Measurements from ENCODE around the gene PEMT. TPM values are rescaled to one million over a fixed set of nuclear protein-coding genes. Genes with fewer than 3 reads are reported as not detected.

PEMT gene
- total RNA-seq, 1 experiment from 2014 or later: 53.5 TPM

DNA sequence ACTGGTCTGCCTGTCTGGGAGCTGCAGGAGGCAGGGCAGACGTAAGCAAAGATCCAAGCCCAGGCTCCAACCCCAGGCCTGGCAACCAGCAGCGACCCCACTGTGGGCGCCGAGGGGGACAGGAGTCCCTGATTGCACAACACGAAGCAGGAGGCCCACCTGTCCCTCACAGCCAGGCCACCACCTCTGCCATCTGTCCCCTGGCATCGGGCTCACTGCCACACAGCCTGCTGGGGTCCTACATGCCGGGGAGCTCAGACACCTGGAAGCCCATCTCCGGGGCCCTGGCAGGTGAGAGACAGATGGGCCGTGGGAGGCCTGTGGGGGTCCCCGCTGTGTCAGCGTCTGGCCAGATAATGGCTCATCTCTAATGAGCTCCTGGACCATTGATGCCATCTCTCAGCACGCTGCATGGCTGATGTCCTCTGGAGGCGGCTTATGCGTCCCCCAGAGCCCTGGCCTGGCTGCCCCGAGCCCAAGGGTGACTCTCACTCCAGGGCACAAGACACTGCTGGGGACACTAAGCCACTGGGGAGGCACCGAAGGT is 84.0 kb downstream of the PEMT start:
- H3K36me3 ChIP-seq: no peaks in the 10 kb centered on the region
- H3K27me3 ChIP-seq: no peaks in the 10 kb centered on the region
- H3K4me3 ChIP-seq: no peak overlapping the region
- no peaks in the 10 kb centered on the region for H3K9me3 ChIP-seq
- no peak for DNase-seq

DNA sequence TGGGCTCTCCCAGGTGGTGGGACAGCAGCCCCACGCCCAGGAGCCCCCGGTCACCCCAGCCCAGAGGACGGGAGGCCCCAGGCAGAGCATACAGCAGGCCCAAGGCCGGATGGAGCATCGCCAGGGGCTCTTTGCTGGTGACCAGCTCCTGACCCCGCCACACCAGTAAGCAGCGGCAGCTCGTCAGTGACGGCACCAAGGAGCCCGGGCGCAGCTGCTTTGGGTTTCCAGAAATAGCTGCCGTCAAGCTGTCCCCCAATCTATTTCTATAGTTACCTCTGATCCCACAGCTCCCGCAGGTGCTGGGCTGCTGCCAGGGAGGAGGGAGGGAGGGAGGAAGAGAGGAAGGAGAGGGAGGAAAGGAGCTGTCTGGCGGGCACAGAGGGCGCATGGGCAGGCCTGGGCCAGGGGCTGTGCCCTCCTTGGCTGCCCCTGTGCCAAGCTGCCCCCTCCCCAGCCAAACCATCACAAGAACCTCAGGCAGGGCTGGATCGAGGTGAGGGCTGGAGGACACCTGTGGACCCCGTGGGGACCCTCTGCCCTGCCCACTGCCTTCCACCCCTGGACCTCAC is 84.5 kb downstream of the PEMT start:
- no peaks in the 10 kb centered on the region for H3K27me3 ChIP-seq
- no peaks in the 10 kb centered on the region for H3K9me3 ChIP-seq
- H3K36me3 ChIP-seq: no peaks in the 10 kb centered on the region
- DNase-seq: no peak
- H3K4me3 ChIP-seq: no peak overlapping the region

DNA sequence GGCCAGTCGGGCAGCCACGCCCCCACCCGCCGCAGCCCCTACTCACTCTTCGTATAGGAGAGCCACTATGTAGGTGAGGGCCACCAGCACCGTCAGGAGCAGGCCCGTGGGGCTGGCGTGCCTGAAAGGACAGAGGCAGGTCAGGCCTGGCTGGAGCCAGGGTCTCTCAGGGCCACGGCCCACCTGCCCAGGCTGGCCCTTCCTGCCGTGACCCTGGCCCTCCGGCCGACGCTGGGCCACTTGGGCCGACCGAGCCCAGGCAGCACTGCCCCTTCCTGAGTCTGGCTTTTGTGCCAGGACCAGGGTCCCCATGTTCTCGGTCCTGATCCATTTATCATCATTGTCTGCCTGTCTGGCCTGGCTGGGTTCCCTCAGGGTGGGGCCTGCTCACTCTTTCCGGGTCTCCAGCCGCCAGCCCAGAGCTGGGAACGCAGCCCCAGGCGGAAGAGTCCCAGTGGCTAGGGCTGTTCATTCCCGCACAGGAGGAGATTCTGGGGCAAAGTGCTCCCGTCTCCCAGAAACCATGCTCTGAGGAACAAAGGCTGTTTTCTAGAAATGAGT is 85.2 kb downstream of the PEMT start:
- Histone ChIP-seq H3K4me3 (no peak overlapping the region), H3K36me3 (no peaks in the 10 kb centered on the region), H3K27me3 (no peaks in the 10 kb centered on the region), H3K9me3 (no peaks in the 10 kb centered on the region)
- no peak for DNase-seq

DNA sequence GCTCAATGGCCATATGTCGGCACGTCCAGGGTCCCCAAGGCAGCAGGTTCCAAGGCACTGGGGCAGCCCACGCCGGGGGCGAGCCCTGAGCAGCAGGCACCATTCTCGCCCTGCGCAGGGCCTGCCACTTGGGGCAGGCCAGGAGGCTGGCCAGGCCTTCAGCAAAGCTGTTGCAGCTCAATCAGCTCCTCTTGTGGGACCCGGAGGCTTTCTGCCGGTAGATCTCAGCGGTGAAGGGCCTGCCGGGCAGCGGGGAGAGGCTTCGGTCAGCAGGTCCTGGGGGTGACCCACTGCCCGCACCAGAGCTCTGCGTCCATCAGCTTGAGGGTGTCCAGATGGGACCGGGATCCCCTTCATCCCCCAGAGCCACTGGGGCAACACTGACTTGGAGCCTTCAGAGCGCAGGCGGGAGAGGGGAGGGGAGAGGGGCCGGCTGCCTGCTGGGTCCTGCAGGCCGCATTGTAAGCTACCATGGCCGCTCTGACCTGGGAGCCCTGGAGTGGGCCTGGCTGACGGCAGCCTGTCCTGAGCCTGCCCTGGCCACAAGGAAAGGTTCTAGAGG is 85.8 kb downstream of the PEMT start:
- DNase-seq: no peak

DNA sequence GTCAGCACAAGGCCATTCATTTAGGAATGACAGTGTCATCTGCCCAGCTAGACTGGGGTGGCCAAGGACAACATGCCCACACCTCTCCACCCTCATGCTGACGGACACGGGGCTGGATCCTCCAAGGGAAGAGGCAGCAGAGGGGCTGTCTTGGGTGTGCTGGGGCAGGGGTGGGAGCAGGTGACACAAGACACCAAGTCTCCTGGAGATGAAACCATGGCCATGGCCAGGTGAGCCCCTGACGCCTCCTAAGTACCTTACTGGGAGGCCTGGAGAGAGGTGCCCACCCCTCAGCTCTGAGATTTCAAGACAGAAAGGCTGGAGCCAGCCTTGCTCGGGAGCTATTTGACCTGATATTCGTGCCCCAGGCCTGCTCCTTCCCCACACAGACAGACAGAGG is 86.4 kb downstream of the PEMT start:
- DNase-seq: no peak
- H3K36me3 ChIP-seq: no peaks in the 10 kb centered on the region
- H3K9me3 ChIP-seq: no peaks in the 10 kb centered on the region
- H3K4me3 ChIP-seq: no peak overlapping the region
- H3K27me3 ChIP-seq: no peaks in the 10 kb centered on the region

More for the DNA sequence above, 85.8 kb downstream of the PEMT start:
- Histone ChIP-seq H3K9me3 (no peaks in the 10 kb centered on the region), H3K36me3 (no peaks in the 10 kb centered on the region), H3K4me3 (no peak overlapping the region), H3K27me3 (no peaks in the 10 kb centered on the region)

GRCh38 chr17:17504341-17505140 is 87.0 kb downstream of the PEMT start:
- H3K9me3 ChIP-seq: no peaks in the 10 kb centered on the region
- no peak for DNase-seq

GRCh38 chr17:17503566-17504130 is 87.9 kb downstream of the PEMT start:
- Histone ChIP-seq H3K36me3 (no peaks in the 10 kb centered on the region), H3K27me3 (no peaks in the 10 kb centered on the region)

More at GRCh38 chr17:17504341-17505140, 87.0 kb downstream of the PEMT start:
- no peak overlapping the region for H3K4me3 ChIP-seq
- H3K27me3 ChIP-seq: no peaks in the 10 kb centered on the region
- H3K36me3 ChIP-seq: no peaks in the 10 kb centered on the region

DNA sequence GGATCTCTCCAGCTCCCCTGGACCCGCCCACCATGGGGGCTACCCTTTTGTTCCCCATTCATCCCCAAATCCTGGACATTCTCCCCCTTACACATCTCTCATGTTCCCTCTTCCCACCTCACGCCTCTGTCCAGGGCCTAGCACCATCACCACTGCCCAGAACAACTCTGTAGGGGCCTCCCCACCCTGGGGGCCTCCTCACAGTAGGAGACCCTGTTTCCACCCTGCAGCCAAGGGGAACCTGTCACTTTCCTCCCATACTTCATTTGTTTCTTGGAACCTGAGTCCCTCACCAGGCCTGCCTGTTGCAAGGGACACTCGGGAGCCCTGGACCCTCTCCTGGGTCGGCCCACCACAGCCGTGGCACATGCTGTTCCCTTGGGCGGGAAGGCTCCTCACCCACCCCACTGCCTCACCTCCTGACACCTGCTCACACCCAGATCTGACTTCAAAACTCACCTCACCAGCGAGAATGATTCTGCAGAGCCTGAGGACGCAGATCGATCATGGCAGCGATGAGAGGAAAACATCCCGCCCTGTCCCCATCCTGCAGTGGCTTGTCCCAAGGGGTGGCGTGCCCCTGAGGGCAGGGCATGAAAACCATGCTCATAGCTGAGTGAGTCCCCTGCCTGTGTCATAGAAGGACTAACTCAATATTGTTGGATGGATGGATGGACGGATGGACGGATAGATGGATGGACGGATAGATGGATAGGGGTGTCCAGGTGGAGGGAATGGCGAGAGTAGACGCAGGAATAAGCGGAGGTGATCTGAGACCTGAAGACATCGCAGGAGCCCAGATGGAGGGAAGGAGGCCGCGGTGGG is 88.6 kb downstream of the PEMT start:
- Histone ChIP-seq H3K9me3 (no peaks in the 10 kb centered on the region), H3K27me3 (no peaks in the 10 kb centered on the region), H3K36me3 (no peaks in the 10 kb centered on the region), H3K4me3 (no peak overlapping the region)
- DNase-seq: no peak

More at GRCh38 chr17:17503566-17504130, 87.9 kb downstream of the PEMT start:
- H3K4me3 ChIP-seq: no peak overlapping the region
- H3K9me3 ChIP-seq: no peaks in the 10 kb centered on the region
- no peak for DNase-seq

DNA sequence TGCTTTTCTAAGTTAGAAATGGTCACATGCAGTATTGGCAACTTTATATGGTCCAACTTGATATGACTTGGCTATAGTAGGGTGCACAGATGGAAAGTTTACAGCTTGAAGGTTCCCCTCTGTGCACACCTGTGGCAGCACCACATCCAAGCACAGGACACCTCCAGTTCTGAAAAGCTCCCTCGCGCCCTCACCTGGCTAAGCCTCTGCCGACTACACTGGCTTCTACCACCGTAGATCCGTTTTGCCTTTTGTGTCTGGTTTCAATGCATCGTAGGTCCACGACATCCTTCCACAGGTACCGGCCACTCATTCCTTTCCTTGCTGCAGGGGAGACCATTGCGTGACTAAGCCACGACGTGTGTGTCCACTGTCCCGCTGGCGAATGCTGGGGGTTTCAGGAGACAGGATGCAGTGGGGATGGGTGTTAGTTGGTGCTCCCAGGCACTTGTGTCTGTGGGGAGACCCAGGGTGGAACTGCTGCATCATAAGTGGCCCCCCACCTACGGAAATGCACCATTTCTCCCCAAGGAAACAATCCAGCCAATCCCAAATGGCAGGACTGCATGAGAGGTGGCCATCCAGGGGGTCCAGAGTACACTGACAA is 90.4 kb downstream of the PEMT start:
- H3K9me3 ChIP-seq: no peaks in the 10 kb centered on the region
- no peak for DNase-seq
- no peak overlapping the region for H3K4me3 ChIP-seq
- no peaks in the 10 kb centered on the region for H3K36me3 ChIP-seq
- H3K27me3 ChIP-seq: no peaks in the 10 kb centered on the region

GRCh38 chr17:17499402-17500145 is 91.9 kb downstream of the PEMT start:
- H3K36me3 ChIP-seq: no peaks in the 10 kb centered on the region
- H3K4me3 ChIP-seq: no peak overlapping the region
- DNase-seq: no peak
- H3K9me3 ChIP-seq: no peaks in the 10 kb centered on the region
- H3K27me3 ChIP-seq: no peaks in the 10 kb centered on the region

DNA sequence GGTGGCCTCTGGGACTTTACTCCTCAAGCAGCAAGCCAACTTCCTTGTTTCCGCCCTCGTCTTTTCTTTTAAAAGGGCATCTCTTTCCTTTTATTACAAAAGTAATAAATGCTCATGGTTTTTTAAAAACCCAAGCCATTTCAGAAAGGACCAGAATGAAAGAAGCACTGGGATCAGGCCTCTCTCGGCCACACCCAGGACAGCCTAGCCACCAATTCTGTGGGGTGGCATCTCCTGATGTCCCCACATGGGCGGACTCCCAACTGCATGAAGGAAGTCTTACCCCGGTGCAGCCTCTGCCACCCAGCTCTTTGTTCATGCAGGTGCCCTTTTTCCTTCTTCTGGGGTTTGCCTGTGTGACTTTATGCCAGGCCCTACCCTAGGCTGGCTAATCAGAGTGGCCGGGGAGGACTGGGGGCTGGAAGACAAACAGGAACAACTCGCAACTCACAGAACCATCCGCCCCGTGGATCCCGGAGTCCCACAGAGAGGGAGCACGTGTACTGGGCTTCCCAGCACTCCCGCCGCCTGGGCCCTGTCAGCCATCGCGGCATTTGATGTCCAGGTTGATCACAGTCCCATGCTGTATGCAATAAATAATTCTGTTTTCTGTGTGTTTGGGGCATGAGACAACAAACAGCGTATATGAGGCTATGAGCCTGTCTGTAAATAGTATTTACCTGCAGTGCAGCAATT is 92.8 kb downstream of the PEMT start:
- Histone ChIP-seq H3K9me3 (no peaks in the 10 kb centered on the region), H3K4me3 (no peak overlapping the region), H3K36me3 (no peaks in the 10 kb centered on the region), H3K27me3 (no peaks in the 10 kb centered on the region)
- no peak for DNase-seq

- Histone ChIP-seq H3K36me3 (no peaks in the 10 kb centered on the region), H3K4me3 (no peak overlapping the region), H3K27me3 (no peaks in the 10 kb centered on the region), H3K9me3 (no peaks in the 10 kb centered on the region)
- DNase-seq: no peak
Observed at GRCh38 chr17:17497845-17498520, 93.5 kb downstream of the PEMT start.

- no peak for DNase-seq
- H3K36me3 ChIP-seq: no peaks in the 10 kb centered on the region
- H3K27me3 ChIP-seq: no peaks in the 10 kb centered on the region
- no peaks in the 10 kb centered on the region for H3K9me3 ChIP-seq
- no peak overlapping the region for H3K4me3 ChIP-seq
Observed at GRCh38 chr17:17497065-17497844, 94.3 kb downstream of the PEMT start.
